Right lobe of liver (tissue), 4 donors: ENCODE measurements around the gene CHST11.

Source experiments
- CTCF ChIP-seq, 4 donors: fragments of 200-600 bp in 3 of 4; fragments of 450-650 bp in 1 of 4; IDR thresholded peaks; one replicate each; pipeline versions ENCODE4 v1.5.1 to v1.8.0; 2016 to 2022; ENCODE audit warnings: antibody characterized with exemption in 4 of 4, mild to moderate bottlenecking in 2 of 4
- POLR2A ChIP-seq: fragments of 450-650 bp; IDR thresholded peaks from one replicate; pipeline ENCODE4 v1.6.1; 2017; ENCODE audit warnings: antibody characterized with exemption, mild to moderate bottlenecking
- donor health status: DM: no; HTN: no; CAD: no.
- donor health status: DM: no; HTN: no; CAD: no.
- donor health status: DM: no; HTN: yes; CAD: no.

- TF ChIP-seq POLR2A = no peak
- no peak for TF ChIP-seq CTCF (IDR thresholded peaks at IDR 0.05)
These were observed 304.9 kb downstream of the CHST11 start for GRCh38 chr12:104761611-104762010.
